Measurements from ENCODE around the gene FABP3.

The FABP3 gene

DNA sequence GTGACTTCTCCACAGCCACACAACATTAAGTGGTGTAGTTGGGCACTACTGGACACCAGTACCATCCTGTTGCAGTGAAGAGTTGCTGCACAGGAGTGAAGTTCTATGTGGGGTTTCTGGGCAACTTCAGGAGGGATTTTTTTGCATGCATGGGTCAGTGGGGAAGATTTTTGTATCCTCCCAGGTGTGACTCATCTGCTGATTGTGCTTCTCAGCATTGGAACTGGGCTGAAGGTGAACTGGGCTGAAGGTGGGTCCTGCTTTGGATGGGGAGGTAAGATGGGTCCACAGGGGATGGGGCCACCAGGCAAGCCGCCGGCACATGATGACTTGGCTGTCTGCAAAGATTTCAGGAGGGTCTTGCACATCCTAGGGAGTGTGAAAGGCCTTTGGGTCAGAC lies 42.8 kb upstream of the FABP3 start:
- Histone ChIP-seq H3K9me3 (replicated peaks; ENCODE audit: insufficient read depth, low read length) (no peaks in the 10 kb centered on the region), H3F3A (ENCODE audit: insufficient read depth, low read length) (no peaks in the 10 kb centered on the region), H3K9ac (ENCODE audit: low read length) (no peak overlapping the region), H3K4me2 (ENCODE audit: low read depth, low read length) (no peak overlapping the region), H3K27me3 (replicated peaks; ENCODE audit: insufficient read depth, low read length) (peaks cover 40% of the 10 kb centered on the region), H3K9me2 (replicated peaks; ENCODE audit: insufficient read depth, low read length) (no peaks in the 10 kb centered on the region), H4K20me1 (ENCODE audit: insufficient read depth, low read length) (no peaks in the 10 kb centered on the region), H3K36me3 (replicated peaks; ENCODE audit: insufficient read depth, low read length) (no peaks in the 10 kb centered on the region), H3K4me3 (ENCODE audit: low read length) (no peak overlapping the region), H3K79me2 (ENCODE audit: low read length) (no peaks in the 10 kb centered on the region), H3K4me1 (ENCODE audit: low read length) (no peaks in the 10 kb centered on the region), H3K27ac (ENCODE audit: low read length) (no peak overlapping the region), H2AFZ (ENCODE audit: low read length) (no peak overlapping the region)
- no peak for TF ChIP-seq EZH2 (optimal IDR thresholded peaks at IDR 0.05; ENCODE audit: low read depth, low read length)
- no peak for TF ChIP-seq EZH2phosphoT487 (IDR thresholded peaks at IDR 0.05; ENCODE audit: low read length)
- TF ChIP-seq, protein P1, sequence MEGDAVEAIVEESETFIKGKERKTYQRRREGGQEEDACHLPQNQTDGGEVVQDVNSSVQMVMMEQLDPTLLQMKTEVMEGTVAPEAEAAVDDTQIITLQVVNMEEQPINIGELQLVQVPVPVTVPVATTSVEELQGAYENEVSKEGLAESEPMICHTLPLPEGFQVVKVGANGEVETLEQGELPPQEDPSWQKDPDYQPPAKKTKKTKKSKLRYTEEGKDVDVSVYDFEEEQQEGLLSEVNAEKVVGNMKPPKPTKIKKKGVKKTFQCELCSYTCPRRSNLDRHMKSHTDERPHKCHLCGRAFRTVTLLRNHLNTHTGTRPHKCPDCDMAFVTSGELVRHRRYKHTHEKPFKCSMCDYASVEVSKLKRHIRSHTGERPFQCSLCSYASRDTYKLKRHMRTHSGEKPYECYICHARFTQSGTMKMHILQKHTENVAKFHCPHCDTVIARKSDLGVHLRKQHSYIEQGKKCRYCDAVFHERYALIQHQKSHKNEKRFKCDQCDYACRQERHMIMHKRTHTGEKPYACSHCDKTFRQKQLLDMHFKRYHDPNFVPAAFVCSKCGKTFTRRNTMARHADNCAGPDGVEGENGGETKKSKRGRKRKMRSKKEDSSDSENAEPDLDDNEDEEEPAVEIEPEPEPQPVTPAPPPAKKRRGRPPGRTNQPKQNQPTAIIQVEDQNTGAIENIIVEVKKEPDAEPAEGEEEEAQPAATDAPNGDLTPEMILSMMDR (IDR thresholded peaks at IDR 0.05; ENCODE audit: low read length) = no peak
- DNase-seq = no peak

GRCh38 chr1:31414980-31415370 lies 42.1 kb upstream of the FABP3 start:
- no peak for DNase-seq
- Histone ChIP-seq H3K79me2 (ENCODE audit: low read length) (no peaks in the 10 kb centered on the region), H2AFZ (ENCODE audit: low read length) (no peak overlapping the region), H3K9me3 (replicated peaks; ENCODE audit: insufficient read depth, low read length) (no peaks in the 10 kb centered on the region), H3K9ac (ENCODE audit: low read length) (no peak overlapping the region), H4K20me1 (ENCODE audit: insufficient read depth, low read length) (no peaks in the 10 kb centered on the region), H3K9me2 (replicated peaks; ENCODE audit: insufficient read depth, low read length) (no peaks in the 10 kb centered on the region), H3K4me2 (ENCODE audit: low read depth, low read length) (no peak overlapping the region), H3K27me3 (replicated peaks; ENCODE audit: insufficient read depth, low read length) (peaks cover 43% of the 10 kb centered on the region), H3K4me3 (ENCODE audit: low read length) (no peak overlapping the region), H3K27ac (ENCODE audit: low read length) (no peak overlapping the region), H3F3A (ENCODE audit: insufficient read depth, low read length) (no peaks in the 10 kb centered on the region), H3K36me3 (replicated peaks; ENCODE audit: insufficient read depth, low read length) (no peaks in the 10 kb centered on the region), H3K4me1 (ENCODE audit: low read length) (no peaks in the 10 kb centered on the region)
- TF ChIP-seq, protein P1 (IDR thresholded peaks at IDR 0.05; ENCODE audit: low read length) = no peak
- no peak for TF ChIP-seq EZH2 (optimal IDR thresholded peaks at IDR 0.05; ENCODE audit: low read depth, low read length)
- TF ChIP-seq EZH2phosphoT487 (IDR thresholded peaks at IDR 0.05; ENCODE audit: low read length) = no peak

GRCh38 chr1:31413405-31414001 lies 40.6 kb upstream of the FABP3 start:
- no peaks in the 10 kb centered on the region for H3K36me3 ChIP-seq (replicated peaks; ENCODE audit: insufficient read depth, low read length)
- TF ChIP-seq, protein P1 (IDR thresholded peaks at IDR 0.05; ENCODE audit: low read length) = no peak
- TF ChIP-seq EZH2 (optimal IDR thresholded peaks at IDR 0.05; ENCODE audit: low read depth, low read length) (no peak), EZH2phosphoT487 (IDR thresholded peaks at IDR 0.05; ENCODE audit: low read length) (no peak)
- peak overlapping the region; percentile 100 for H3K4me2 ChIP-seq (ENCODE audit: low read depth, low read length)
- peak overlapping the region; percentile 59; the same call in 1 of the 2 replicates for H3K9ac ChIP-seq (ENCODE audit: low read length)
- no peaks in the 10 kb centered on the region for H3K9me2 ChIP-seq (replicated peaks; ENCODE audit: insufficient read depth, low read length)
- peak overlapping the region; percentile 96 for H2AFZ ChIP-seq (ENCODE audit: low read length)
- peak; percentile 19 for DNase-seq
- H3K4me3 ChIP-seq (ENCODE audit: low read length) = peak overlapping the region; percentile 79
- no peak overlapping the region for H3K27ac ChIP-seq (ENCODE audit: low read length)
- no peaks in the 10 kb centered on the region for H4K20me1 ChIP-seq (ENCODE audit: insufficient read depth, low read length)
- no peaks in the 10 kb centered on the region for H3K4me1 ChIP-seq (ENCODE audit: low read length)
- H3F3A ChIP-seq (ENCODE audit: insufficient read depth, low read length) = no peaks in the 10 kb centered on the region
- peaks cover 43% of the 10 kb centered on the region for H3K27me3 ChIP-seq (replicated peaks; ENCODE audit: insufficient read depth, low read length)
- no peaks in the 10 kb centered on the region for H3K9me3 ChIP-seq (replicated peaks; ENCODE audit: insufficient read depth, low read length)
- no peaks in the 10 kb centered on the region for H3K79me2 ChIP-seq (ENCODE audit: low read length)

Data from MM.1S (cell line).